Measurements from ENCODE around the gene AP2A2. TPM values are rescaled to one million over a fixed set of nuclear protein-coding genes. Genes with fewer than 3 reads are reported as not detected.

Gene AP2A2
- total RNA-seq, 1 experiment from 2014 or later = 62.0 TPM

DNA sequence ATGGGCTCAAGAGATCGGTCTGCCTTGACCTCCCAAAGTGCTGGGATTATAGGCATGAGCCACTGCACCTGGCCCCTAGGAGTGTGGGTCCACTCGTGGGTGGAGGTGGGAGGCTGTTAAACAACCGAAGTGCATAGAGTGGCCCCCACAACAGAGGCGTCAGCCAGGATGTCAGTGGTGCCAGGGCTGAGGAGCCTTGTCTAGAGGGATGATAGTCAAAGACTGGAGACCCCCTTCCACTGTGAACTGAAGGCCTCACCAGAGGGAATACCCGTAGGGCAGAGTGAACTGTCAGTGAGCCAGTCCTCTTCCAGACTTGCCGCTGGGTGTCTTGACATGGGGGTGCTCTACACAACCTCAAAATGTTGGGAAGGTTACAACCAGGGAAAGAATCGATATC, 38.2 kb downstream of the AP2A2 start:
- TF ChIP-seq CTCF (conservative IDR thresholded peaks at IDR 0.05; ENCODE audit: low read depth, low read length) (no peak), EZH2 (IDR thresholded peaks at IDR 0.05; ENCODE audit: borderline replicate concordance, low read depth, low read length, poor library complexity, severe bottlenecking) (no peak)
- BruUV-seq (replicated peaks) = no TSS peak
- Histone ChIP-seq H3K27ac (ENCODE audit: low read depth, low read length, poor library complexity, severe bottlenecking) (no peak overlapping the region), H3K4me3 (ENCODE audit: low read depth, low read length, poor library complexity, severe bottlenecking) (no peak overlapping the region), H3K9me3 (ENCODE audit: low read depth, low read length, poor library complexity, severe bottlenecking) (no peaks in the 10 kb centered on the region), H3K27me3 (replicated peaks; ENCODE audit: insufficient read depth, low read depth, low read length, poor library complexity) (no peaks in the 10 kb centered on the region), H3K36me3 (ENCODE audit: insufficient read depth, low read length, poor library complexity, severe bottlenecking) (peaks cover 11% of the 10 kb centered on the region), H3K4me1 (ENCODE audit: insufficient read depth, low read length, poor library complexity, severe bottlenecking) (no peaks in the 10 kb centered on the region)
- ChIA-PET CTCF (no interaction called here), POLR2A (ENCODE audit: low non-redundant PET) (no interaction called here)
- intact Hi-C loops (cut with micrococcal nuclease; ENCODE audit: unreplicated experiment) = no loop called here
- no peak for DNase-seq (ENCODE audit: low spot score)

DNA sequence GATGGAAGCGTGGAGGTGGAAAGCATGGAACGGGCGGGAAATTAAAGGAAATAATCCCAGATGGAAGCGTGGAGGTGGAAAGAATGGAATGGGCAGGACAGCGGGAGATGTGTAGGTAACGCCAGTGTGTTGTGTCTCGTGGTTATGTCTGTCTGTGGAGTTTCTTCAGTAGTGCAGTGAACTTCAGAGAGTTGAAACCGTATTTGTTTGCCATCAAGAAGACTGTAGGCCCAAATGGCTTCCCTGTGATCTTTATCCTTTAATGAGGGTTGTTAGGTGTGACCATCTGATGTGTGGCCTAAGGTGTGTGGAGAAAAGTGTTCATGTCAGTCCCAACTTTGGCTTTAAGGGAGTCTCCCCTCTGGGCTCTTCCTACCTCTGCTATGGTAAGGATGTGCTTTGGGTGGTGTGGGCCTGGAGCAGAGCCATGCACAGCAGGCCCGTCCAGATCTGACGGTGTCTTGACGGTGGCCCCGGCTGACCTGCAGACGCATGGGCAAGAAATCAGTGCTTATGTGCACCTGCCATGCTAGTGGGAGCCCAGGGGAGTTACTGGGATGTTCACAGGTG, 39.6 kb downstream of the AP2A2 start:
- BruUV-seq (replicated peaks) = no TSS peak
- no peaks in the 10 kb centered on the region for H3K9me3 ChIP-seq (ENCODE audit: low read depth, low read length, poor library complexity, severe bottlenecking)

DNA sequence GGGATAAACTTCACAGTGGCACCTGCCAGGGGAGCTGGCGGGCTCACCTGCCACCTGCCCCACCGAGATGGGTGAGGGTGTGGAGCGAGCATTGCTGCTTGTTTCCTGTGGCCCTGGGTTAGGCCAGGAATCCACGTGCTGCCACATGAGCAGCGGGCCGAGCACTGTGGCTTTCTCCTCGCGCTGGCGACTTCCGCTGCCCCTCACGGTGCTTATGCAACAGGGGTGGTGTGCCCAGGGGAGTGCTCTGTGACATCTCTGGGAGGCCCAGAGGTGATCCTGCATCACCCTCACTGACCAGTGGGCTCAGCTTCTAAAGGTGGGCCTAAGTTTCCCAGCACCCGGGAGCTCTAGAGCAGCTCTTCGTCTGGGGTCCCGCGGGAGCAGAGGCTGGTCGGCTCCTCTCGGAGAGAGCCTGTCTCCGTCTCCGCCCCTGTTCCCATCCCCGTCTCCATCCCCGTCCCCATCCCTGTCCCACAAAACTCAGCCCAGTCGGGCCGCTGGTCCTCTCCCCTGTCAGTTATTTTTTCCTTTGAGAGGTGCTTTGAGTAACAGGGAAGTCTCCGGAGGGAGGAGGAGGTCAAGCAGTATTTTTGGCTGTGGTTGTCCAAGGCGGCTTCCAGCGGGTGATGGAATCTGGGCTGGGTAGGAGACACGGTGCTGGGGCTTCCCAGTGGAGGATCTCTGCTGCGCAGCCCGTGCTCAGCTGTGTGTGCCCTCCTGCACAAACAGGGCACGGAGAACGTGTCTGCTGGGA, 42.5 kb downstream of the AP2A2 start:
- Histone ChIP-seq H3K9me3 (ENCODE audit: low read depth, low read length, poor library complexity, severe bottlenecking) (no peaks in the 10 kb centered on the region), H3K27ac (ENCODE audit: low read depth, low read length, poor library complexity, severe bottlenecking) (no peak overlapping the region), H3K4me1 (ENCODE audit: insufficient read depth, low read length, poor library complexity, severe bottlenecking) (no peaks in the 10 kb centered on the region), H3K27me3 (replicated peaks; ENCODE audit: insufficient read depth, low read depth, low read length, poor library complexity) (no peaks in the 10 kb centered on the region), H3K4me3 (ENCODE audit: low read depth, low read length, poor library complexity, severe bottlenecking) (no peak overlapping the region), H3K36me3 (ENCODE audit: insufficient read depth, low read length, poor library complexity, severe bottlenecking) (peaks cover 17% of the 10 kb centered on the region)
- DNase-seq (ENCODE audit: low spot score) = no peak
- TF ChIP-seq EZH2 (IDR thresholded peaks at IDR 0.05; ENCODE audit: borderline replicate concordance, low read depth, low read length, poor library complexity, severe bottlenecking) (no peak), CTCF (conservative IDR thresholded peaks at IDR 0.05; ENCODE audit: low read depth, low read length) (no peak)
- BruUV-seq (replicated peaks) = no TSS peak
- intact Hi-C loops (cut with micrococcal nuclease; ENCODE audit: unreplicated experiment) = no loop called here
- POLR2A ChIA-PET (ENCODE audit: low non-redundant PET) = no interaction called here
- CTCF ChIA-PET = no interaction called here

More for the DNA sequence above, 39.6 kb downstream of the AP2A2 start:
- intact Hi-C loops (cut with micrococcal nuclease; ENCODE audit: unreplicated experiment) = no loop called here
- Histone ChIP-seq H3K27ac (ENCODE audit: low read depth, low read length, poor library complexity, severe bottlenecking) (no peak overlapping the region), H3K36me3 (ENCODE audit: insufficient read depth, low read length, poor library complexity, severe bottlenecking) (peaks cover 7% of the 10 kb centered on the region), H3K4me3 (ENCODE audit: low read depth, low read length, poor library complexity, severe bottlenecking) (no peak overlapping the region), H3K27me3 (replicated peaks; ENCODE audit: insufficient read depth, low read depth, low read length, poor library complexity) (no peaks in the 10 kb centered on the region), H3K4me1 (ENCODE audit: insufficient read depth, low read length, poor library complexity, severe bottlenecking) (no peaks in the 10 kb centered on the region)
- no peak for DNase-seq (ENCODE audit: low spot score)
- CTCF ChIA-PET = no interaction called here
- TF ChIP-seq CTCF (conservative IDR thresholded peaks at IDR 0.05; ENCODE audit: low read depth, low read length) (no peak), EZH2 (IDR thresholded peaks at IDR 0.05; ENCODE audit: borderline replicate concordance, low read depth, low read length, poor library complexity, severe bottlenecking) (no peak)
- POLR2A ChIA-PET (ENCODE audit: low non-redundant PET) = no interaction called here
